ENCODE data around the gene NKIRAS1. TPM values are rescaled to one million over a fixed set of nuclear protein-coding genes. Genes with fewer than 3 reads are reported as not detected.

The NKIRAS1 gene
- 8.0 and 13.1 TPM in 2 replicates for total RNA-seq

GRCh38 chr3:23916886-23917678, at the start of gene NKIRAS1, which contains the start of gene RPL15:
Gene NKIRAS1 (minus strand): TSS chr3:23916990. CDS start chr3:23910904, 6,086 bp downstream.
Gene RPL15 (plus strand): TSS chr3:23917132. CDS start chr3:23917860, 728 bp downstream.

GRCh38 chr3:23944861-23945662, 28.3 kb upstream of the NKIRAS1 start, which contains the start of gene NR1D2:
Gene NR1D2 (plus strand): TSS chr3:23945286. CDS start chr3:23945579, 293 bp downstream.

Other genes with a start within 250 kb of the NKIRAS1 start
- gene UBE2E1, start 111.0 kb downstream of the NKIRAS1 start, total RNA-seq = 73.6 and 75.1 TPM in 2 replicates
- gene RPL15, start 142 bp upstream of the NKIRAS1 start, total RNA-seq = 2,102 and 2,172 TPM in 2 replicates
- 27.4 and 31.6 TPM in 2 replicates for gene NR1D2, start 28.3 kb upstream of the NKIRAS1 start, total RNA-seq

Measured in smooth muscle cell of bladder (primary cell).